Thoracic aorta (tissue), 2 donors: ENCODE measurements around the gene PCDHB15. TPM values are rescaled to one million over a fixed set of nuclear protein-coding genes. Genes with fewer than 3 reads are reported as not detected.
"Not testable (repeated sequence)": the region's sequence is repeated elsewhere in the genome, so short reads cannot be mapped to it uniquely, and the experiment has no call there.

ENCODE experiments used
- ATAC-seq: fragments of 150-250 bp; one replicate; pipeline ENCODE4 v1.8.0; 2017; ENCODE audit warnings: low read depth; ENCODE audit not compliant: insufficient number of reproducible peaks, low FRiP score
- DNase-seq: peaks from one replicate; pipeline ENCODE4 v3.0.0-alpha.2; 2020; ENCODE audit warnings: low spot score
- H3K27ac ChIP-seq, 2 donors: fragments of 200-600 bp; sonication (generic); 1 replicate in 1 of 2; 2 replicates in 1 of 2; pipeline ENCODE4 v1.5.1; 2016; ENCODE audit warnings: mild to moderate bottlenecking in 2 of 2, moderate library complexity in 2 of 2
- H3K27me3 ChIP-seq: fragments of 200-600 bp; sonication (generic); replicated peaks from 2 replicates; pipeline ENCODE4 v1.6.0; 2016; ENCODE audit warnings: mild to moderate bottlenecking; ENCODE audit not compliant: insufficient read depth
- H3K36me3 ChIP-seq: fragments of 200-600 bp; sonication (generic); one replicate; pipeline ENCODE4 v1.5.1; 2016
- H3K4me1 ChIP-seq, 2 donors: fragments of 200-600 bp; sonication (generic); 1 replicate in 1 of 2; 2 replicates in 1 of 2; pipeline versions ENCODE4 v1.5.1 to v1.6.0; 2016; ENCODE audit warnings: low read depth in 2 of 2, mild to moderate bottlenecking in 1 of 2; ENCODE audit not compliant: control insufficient read depth in 1 of 2
- H3K4me3 ChIP-seq: fragments of 200-600 bp; sonication (generic); 2 replicates; pipeline ENCODE4 v1.5.1; 2016; ENCODE audit warnings: mild to moderate bottlenecking
- H3K9me3 ChIP-seq: fragments of 200-600 bp; sonication (generic); 2 replicates; pipeline ENCODE4 v1.5.1; 2016
- CTCF ChIP-seq: fragments of 200-600 bp; sonication (generic); IDR thresholded peaks from one replicate; pipeline ENCODE4 v1.5.1; 2019; ENCODE audit warnings: antibody characterized with exemption
- total RNA-seq, 2 donors: library from RNA; depleted of rRNA; stranded (reverse); fragments of >200 nt; gene quantifications; one replicate each; pipeline versions ENCODE4 v1.1.0 to v1.2.3, GENCODE V29; 2016

Gene PCDHB15
- total RNA-seq, 2 donors from 2014 or later: 6.1 to 10.7 TPM

GRCh38 chr5:141213656-141214339, 31.4 kb upstream of the PCDHB15 start, which contains the start of gene PCDHB13:
PCDHB13 (plus strand) TSS chr5:141213919; CDS start chr5:141214124, 205 bp downstream.
- H3K27me3 ChIP-seq, ATAC-seq, H3K27ac ChIP-seq, H3K36me3 ChIP-seq, H3K4me1 ChIP-seq, DNase-seq: not testable (repeated sequence)
- peak within 1 kb of the TSS; percentile 25 for H3K4me3 ChIP-seq
- peaks cover 65% of the 10 kb centered on the region for H3K9me3 ChIP-seq

DNA sequence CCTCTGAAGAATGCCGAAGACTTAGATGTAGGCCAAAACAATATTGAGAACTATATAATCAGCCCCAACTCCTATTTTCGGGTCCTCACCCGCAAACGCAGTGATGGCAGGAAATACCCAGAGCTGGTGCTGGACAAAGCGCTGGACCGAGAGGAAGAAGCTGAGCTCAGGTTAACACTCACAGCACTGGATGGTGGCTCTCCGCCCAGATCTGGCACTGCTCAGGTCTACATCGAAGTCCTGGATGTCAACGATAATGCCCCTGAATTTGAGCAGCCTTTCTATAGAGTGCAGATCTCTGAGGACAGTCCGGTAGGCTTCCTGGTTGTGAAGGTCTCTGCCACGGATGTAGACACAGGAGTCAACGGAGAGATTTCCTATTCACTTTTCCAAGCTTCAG, 30.6 kb upstream of the PCDHB15 start:
- peaks cover 67% of the 10 kb centered on the region for H3K9me3 ChIP-seq
- not testable (repeated sequence) for H3K4me1 ChIP-seq, H3K27ac ChIP-seq, H3K27me3 ChIP-seq, ATAC-seq, DNase-seq, H3K36me3 ChIP-seq, H3K4me3 ChIP-seq

- H3K27me3 ChIP-seq, H3K4me3 ChIP-seq: not testable (repeated sequence)
- peaks cover 68% of the 10 kb centered on the region for H3K9me3 ChIP-seq
These were observed 29.7 kb upstream of the PCDHB15 start for GRCh38 chr5:141215504-141215903.

GRCh38 chr5:141216035-141216434, 29.2 kb upstream of the PCDHB15 start:
- not testable (repeated sequence) for H3K27me3 ChIP-seq, H3K4me1 ChIP-seq, DNase-seq, H3K36me3 ChIP-seq, H3K27ac ChIP-seq, H3K4me3 ChIP-seq, ATAC-seq
- peaks cover 71% of the 10 kb centered on the region for H3K9me3 ChIP-seq

More at GRCh38 chr5:141215504-141215903, 29.7 kb upstream of the PCDHB15 start:
- H3K4me1 ChIP-seq, DNase-seq, H3K27ac ChIP-seq, H3K36me3 ChIP-seq, ATAC-seq: not testable (repeated sequence)

DNA sequence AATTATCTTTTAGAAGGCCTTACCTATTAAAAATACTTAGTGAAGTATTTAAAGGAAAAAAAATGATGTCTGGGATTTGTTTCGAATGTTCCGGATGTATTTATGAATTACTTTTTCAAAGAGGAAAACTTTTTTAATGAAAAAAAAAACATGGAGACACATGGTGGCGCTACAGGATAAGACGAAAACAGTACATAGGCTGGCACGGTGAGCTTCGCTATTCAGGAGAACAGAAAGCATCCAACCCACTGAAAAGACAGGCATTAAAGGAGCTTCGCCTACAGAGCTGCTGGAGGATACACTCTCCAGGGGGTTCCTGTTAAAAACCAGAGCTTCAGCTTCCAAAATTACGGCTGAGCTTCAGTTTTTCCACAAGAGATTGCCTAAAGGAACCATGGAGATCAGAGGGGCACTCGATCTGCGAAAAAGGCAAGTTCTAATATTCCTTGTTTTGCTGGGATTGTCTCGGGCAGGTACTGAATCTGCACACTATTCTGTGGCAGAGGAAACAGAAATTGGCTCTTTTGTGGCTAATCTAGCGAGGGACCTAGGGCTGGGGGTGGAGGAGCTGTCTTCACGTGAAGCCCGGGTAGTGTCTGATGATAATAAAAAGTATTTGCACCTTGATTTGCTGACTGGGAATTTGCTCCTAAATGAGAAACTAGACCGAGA, 21.9 kb upstream of the PCDHB15 start, which contains the start of gene PCDHB14:
TSS of gene PCDHB14 (plus strand) at position 232 of the 672 bp plus-strand sequence. CDS start at position 395, 163 bp downstream.
- peak within 1 kb of the TSS; percentile 42 for H3K4me3 ChIP-seq
- TF ChIP-seq CTCF: no peak
- ATAC-seq: no peak
- no peak within 1 kb of the TSS for H3K27ac ChIP-seq
- no peak for DNase-seq
- no peaks in the 10 kb centered on the region for H3K4me1 ChIP-seq
- no peaks in the 10 kb centered on the region for H3K27me3 ChIP-seq
- H3K36me3 ChIP-seq: no peaks in the 10 kb centered on the region
- H3K9me3 ChIP-seq: peaks cover 89% of the 10 kb centered on the region

DNA sequence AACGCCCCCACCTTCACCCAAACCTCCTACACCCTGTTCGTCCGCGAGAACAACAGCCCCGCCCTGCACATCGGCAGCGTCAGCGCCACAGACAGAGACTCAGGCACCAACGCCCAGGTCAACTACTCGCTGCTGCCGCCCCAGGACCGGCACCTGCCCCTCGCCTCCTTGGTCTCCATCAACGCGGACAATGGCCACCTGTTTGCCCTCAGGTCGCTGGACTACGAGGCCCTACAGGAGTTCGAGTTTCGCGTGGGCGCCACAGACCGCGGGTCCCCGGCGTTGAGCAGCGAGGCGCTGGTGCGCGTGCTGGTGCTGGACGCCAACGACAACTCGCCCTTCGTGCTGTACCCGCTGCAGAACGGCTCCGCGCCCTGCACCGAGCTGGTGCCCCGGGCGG, 20.4 kb upstream of the PCDHB15 start:
- not testable (repeated sequence) for ATAC-seq, H3K36me3 ChIP-seq
- peaks cover 82% of the 10 kb centered on the region for H3K9me3 ChIP-seq

DNA sequence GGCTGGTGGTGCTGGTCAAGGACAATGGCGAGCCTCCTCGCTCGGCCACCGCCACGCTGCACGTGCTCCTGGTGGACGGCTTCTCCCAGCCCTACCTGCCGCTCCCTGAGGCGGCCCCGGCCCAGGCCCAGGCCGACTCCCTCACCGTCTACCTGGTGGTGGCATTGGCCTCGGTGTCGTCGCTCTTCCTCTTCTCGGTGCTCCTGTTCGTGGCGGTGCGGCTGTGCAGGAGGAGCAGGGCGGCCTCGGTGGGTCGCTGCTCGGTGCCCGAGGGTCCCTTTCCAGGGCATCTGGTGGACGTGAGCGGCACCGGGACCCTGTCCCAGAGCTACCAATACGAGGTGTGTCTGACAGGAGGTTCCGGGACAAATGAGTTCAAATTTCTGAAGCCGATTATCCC, 19.8 kb upstream of the PCDHB15 start:
- ATAC-seq, H3K27ac ChIP-seq, H3K36me3 ChIP-seq, H3K4me1 ChIP-seq, H3K27me3 ChIP-seq, DNase-seq: not testable (repeated sequence)
- peaks cover 80% of the 10 kb centered on the region for H3K9me3 ChIP-seq
- H3K4me3 ChIP-seq: peak overlapping the region; percentile 21

More for the DNA sequence above, 20.4 kb upstream of the PCDHB15 start:
- not testable (repeated sequence) for H3K27me3 ChIP-seq, H3K4me1 ChIP-seq, DNase-seq, H3K4me3 ChIP-seq, H3K27ac ChIP-seq

DNA sequence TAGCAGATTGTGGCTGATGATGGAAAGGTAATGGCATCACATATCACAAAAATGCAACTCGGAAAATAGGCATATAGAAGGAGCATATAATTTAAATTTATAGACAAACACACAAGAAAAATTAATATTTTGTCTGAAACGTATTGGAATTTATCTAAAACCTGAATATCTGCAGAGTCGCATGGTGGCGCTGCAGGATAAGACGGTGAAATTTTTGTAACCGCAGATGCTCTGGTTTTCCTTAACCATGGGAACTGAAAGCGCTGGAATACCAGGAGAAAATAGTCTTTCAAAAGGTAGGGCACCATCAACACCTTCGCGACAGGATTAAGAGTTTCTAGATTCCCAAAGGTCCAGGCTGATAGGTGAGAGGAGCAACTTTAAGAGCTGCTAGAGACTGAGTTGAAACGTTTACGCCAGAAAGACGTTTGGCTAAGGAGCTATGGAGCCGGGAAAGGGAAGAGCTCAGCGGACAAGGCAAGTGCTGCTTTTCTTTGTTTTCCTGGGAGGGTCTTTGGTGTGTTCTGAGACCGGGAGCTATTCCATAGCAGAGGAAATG, 11.0 kb upstream of the PCDHB15 start:
- Histone ChIP-seq H3K27ac (no peak overlapping the region), H3K9me3 (peaks cover 89% of the 10 kb centered on the region), H3K4me3 (peak overlapping the region; percentile 60), H3K27me3 (no peaks in the 10 kb centered on the region), H3K36me3 (no peaks in the 10 kb centered on the region), H3K4me1 (no peaks in the 10 kb centered on the region)
- TF ChIP-seq CTCF: no peak
- ATAC-seq: no peak
- DNase-seq: no peak

DNA sequence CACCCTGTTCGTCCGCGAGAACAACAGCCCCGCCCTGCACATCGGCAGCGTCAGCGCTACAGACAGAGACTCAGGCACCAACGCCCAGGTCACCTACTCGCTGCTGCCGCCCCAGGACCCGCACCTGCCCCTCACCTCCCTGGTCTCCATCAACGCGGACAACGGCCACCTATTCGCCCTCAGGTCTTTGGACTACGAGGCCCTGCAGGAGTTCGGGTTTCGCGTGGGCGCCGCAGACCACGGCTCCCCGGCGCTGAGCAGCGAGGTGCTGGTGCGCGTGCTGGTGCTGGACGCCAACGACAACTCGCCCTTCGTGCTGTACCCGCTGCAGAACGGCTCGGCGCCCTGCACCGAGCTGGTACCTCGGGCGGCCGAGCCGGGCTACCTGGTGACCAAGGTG, 9.3 kb upstream of the PCDHB15 start:
- DNase-seq, H3K36me3 ChIP-seq, ATAC-seq, H3K4me3 ChIP-seq, H3K27ac ChIP-seq, H3K27me3 ChIP-seq, H3K4me1 ChIP-seq: not testable (repeated sequence)
- peaks cover 97% of the 10 kb centered on the region for H3K9me3 ChIP-seq
